Hematopoietic multipotent progenitor cell treated with erythropoietin and hydrocortisone succinate and interleukin-3 and kit ligand, for 17 days (in vitro differentiated cells): ENCODE results near the gene POC5.
"Not testable (repeated sequence)": the region's sequence is repeated elsewhere in the genome, so short reads cannot be mapped to it uniquely, and the experiment has no call there.

Experiments used
- DNase-seq: peaks from one replicate; pipeline ENCODE4 v3.0.0-alpha.2; 2015; ENCODE audit warnings: low spot score

The POC5 gene

DNA sequence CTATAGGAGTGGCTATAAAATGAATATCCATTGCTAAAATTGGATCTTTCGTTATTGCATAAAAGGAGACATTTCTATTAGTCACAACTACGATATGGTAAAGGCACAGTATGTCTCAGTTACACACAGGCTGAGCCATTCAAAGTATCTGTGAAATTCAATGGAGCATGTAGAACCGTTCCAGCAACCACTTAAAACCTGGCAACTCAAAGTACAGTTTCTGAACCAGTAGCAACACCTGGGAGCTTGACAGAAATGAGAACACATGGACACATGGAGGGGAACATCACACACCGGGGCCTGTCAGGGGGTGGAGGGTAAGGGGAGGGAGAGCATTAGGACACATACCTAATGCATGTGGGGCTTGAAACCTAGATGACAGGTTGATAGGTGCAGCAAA, 15.4 kb downstream of the POC5 start:
- DNase-seq = no peak

DNA sequence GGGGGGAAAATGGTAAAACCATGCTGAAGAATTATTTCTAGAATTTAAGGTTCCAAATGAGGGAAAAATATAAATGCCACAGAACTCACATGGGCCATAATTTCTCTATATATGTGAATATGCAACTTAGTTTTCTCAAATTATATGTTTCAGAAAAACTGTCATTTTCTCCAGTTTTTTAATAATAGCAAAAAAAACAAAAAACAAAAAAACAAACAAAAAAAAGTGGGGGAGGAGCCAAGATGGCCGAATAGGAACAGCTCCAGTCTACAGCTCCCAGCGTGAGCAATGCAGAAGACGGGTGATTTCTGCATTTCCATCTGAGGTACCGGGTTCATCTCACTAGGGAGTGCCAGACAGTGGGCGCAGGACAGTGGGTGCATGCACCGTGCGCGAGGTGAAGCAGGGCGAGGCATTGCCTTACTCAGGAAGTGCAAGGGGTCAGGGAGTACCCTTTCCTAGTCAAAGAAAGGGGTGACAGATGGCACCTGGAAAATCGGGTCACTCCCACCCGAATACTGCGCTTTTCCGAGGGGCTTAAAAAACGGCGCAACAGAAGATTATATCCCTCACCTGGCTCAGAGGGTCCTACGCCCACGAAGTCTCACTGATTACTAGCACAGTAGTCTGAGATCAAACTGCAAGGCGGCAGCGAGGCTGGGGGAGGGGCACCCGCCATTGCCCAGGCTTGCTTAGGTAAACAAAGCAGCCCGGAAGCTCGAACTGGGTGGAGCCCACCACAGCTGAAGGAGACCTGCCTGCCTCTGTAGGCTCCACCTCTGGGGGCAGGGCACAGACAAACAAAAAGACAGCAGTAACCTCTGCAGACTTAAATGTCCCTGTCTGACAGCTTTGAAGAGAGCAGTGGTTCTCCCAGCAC, 21.5 kb downstream of the POC5 start:
- DNase-seq = not testable (repeated sequence)

DNA sequence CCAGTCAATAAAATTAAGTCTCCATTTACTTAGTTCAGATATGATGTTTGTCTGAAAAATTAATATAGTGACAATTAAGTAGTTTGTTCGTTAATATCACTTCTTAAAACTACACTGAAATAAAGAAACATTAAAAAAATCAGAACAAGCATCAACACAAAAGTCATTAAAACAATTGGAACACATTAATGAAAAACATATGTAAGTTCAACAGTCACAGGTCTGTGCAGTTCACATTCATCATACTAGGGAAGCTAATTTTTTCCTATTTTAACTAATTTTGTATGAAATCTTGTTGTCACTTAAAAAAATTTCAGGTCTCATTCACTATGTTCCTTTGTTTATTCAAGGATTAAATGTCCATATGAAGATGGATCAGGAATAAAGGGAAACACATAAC, 22.5 kb downstream of the POC5 start:
- DNase-seq = no peak

DNA sequence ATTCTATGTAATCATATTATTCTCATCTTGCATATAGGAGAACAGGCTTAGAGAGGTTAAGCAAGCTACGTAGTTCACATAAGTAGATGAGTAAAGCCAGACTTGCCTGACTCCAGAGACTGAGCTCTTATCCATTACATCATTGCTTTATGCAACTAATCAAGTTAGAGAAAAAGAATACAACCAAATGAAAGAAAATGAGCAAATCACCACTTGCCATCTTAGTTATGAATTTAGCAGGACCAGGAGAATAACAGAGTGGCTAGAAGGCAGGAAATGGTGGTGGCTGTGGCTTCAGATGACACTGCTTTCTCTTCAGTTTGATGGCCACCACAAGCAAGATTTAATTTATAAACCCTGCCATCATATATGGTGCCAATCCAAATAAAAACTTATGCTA, 26.6 kb downstream of the POC5 start:
- DNase-seq = no peak

DNA sequence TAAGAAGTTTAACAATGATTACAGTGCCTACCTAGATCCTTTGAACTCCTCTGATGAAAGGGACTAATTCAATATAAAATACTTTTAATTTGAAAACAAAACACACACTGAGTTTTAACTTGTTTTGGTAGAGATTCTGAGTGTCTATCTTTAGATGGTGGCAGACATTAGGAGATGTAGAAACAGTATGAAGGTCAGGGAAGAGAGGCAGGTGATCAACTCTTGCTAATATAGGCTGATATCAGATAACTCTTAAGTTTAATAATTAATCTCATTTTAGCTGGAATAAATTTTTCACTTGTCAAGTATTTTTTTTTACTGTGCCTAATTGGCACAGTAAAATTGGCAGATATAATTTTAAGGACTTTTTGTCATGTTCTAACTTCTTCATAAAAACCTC, 30.8 kb downstream of the POC5 start:
- no peak for DNase-seq

DNA sequence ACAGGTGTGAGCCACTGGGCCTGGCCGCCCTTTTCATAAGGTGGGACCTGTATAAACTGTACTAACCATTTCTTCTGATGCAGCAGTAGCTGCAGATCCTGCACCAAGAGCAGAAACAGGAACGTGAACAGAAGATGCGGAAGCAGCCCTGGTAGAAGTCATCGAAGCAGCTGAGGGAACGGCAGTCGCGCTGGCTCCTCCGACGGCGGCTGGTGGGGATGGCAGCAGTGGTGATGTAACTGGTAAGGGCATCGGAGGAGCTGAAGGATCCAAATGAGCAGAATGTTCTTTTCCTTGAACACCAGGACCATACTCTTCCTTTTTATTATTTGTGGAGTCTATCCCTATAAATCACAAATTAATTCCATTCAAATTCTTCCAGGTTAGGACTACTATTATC, 32.1 kb downstream of the POC5 start:
- no peak for DNase-seq

DNA sequence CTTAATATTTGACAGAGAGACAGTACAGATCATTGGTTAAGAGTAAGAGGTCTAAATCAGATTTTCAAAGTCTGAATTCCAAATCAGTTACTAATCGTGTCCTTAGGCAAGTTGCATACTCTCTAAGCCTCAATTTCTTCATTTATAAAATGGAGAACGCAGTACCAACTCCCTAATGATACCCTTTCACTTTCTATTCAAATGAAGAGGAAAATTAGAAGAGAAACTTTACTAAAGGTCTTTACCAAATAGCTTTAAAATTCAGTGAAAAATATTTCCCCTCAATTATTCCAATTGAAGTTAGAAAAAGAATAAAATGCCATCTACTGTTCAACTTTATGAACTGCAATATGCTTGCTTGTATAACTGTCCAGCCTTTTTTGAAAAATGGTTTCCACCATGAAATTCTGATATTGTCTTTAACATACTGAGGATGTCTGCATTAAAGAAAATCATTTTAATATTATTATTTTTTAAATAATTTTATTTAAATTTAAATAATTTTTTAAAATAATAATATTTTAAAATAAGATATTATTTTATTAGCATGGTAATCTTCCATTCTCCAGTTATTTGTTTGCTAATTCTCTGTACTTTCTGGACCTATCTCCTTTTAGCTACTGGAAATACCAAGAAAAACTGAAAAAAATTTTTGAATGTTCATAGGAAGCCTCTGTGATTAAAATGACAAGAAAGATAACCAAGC, 36.0 kb downstream of the POC5 start:
- peak; percentile 67 for DNase-seq

DNA sequence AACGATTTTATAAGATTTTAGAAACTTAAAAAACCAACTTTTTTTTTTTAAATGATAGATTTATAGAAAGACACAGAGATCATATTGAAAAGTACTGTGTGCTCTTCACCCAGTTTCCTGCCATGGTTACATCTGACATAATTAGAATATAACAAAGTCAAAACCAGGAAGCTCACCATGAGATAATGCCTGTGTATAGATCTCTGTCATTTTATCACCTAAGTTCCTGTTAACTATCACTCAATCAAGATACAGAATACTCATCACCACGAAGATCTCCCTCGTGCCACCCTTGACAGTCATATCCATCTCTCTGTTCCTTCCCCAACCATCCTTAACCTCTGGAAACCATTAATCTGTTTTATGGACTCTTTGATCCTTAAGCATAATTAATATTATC, 39.1 kb downstream of the POC5 start:
- no peak for DNase-seq

DNA sequence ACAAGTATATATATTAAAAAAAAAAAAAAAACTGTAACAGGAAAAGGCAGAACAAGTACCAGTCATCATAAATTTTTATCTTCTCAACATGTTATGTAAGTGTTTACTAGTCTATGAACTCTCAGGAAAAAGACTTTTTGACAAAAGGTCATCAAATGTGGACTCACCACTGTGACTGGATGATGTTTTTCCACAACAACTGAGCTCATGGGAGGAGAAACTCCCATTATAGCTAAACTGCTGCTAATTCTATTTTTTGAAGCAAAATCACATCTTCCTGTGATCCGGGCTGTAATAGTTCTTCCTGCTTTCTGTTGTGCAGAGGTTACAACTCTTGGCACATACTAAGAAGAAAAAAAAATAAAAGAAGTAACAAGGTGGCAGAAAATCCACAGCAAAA, 39.6 kb downstream of the POC5 start:
- DNase-seq = no peak

DNA sequence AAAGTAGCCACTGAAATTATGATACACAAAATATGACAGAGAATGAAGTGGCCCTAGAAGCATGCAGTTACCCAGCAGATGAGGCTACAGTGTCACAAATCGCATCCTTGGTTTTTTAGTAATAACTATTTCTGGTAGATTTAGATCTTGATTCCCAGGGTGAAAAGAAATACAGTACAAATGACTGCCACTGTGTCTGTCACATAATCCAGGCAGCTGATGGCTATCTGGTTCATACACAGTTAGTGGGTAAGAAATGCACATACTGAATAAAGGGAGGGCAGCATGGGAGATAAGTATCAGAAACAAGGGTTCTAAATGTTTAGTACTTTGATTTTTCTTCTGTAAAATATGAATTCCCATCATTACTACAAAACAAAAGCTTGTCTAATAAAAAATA, 41.5 kb downstream of the POC5 start:
- no peak for DNase-seq

DNA sequence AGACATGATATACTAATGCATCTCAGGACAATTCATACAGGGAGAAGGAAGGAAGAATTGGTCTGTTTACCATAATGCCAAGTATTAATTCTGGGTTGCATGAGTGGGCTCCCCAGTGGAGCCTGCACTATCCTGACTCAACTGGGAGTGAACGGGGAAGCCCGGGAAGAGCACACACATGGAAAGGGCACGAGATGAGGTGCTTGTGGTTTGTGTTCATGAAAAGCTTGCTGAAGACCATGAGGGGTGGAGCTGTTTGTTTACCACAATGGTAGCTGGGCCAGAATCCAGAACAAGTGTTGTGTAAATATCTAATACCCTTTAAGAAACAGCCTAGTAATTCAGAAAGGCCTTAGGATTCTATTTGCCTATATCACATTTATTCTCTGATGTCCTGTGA, 44.6 kb downstream of the POC5 start:
- DNase-seq = no peak

DNA sequence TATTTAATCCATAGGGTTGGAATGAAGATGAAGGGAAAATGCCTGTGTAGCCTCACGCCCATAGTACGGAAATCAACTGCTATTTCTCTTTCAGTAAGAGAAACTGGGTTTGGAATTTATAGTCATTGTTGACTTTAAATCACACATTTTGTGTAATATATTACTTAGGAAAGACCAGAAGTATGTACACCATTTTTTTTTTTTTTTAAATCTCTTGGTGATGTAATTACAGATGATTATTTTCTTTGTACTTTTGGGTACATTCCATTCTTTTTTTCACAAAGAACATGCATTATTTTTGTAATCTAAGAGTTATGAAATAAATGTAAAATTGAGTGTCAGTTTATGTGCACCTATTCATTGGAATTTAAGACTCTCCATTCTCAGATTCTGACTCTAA, 45.7 kb downstream of the POC5 start:
- no peak for DNase-seq

DNA sequence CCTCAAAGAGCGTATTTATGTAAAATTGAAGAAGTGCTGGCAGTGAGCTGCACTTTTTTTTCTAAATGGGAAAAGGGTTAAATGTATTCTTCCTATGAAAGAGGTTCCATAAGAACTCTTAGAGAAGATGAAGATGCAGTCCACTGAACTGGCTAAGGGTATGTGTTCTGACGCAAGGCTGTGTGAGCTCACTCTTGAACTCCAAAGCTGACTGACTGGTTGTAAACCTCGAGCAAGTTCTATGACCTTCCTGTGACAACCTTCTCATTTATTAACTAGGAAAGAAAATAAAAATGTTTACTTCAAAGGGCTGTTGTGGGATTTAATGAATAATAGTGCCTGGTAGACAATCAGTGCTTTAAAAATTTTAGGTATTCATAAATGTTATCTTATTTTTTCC, 46.7 kb downstream of the POC5 start:
- no peak for DNase-seq

DNA sequence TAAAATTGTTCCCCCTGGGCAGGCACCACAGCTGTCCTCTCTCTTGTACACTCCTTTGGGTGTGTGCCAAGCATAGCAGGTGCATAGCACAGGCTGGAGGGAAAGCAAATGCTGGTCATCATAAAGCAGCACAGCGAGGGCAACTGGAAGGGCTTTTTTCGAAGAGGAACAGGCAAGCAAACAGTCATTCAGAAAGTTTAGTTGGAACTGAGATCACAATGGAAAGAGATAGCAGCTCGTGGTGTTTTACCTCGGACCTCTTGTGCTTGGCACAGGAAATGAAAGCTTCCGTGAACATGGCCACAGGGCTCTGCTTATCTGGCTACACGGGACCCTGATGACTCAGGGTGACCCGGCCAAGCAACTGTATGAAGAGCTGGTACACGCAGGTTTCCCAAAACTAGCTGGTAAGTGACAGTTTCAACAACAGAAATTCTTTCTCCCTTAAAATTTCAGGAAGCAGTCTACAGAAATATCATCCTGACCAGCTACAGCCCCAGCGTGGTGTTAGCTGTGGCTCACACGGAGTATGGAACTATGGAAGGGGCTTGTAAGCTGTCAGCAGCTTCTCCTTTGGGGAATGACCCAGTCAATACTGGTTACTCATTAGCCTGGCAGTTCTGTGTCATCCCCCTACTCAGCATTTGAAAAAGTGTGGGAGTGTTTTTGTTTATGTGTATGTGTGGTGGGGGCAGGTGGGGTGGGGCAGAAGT, 48.1 kb downstream of the POC5 start:
- peak; percentile 71 for DNase-seq

DNA sequence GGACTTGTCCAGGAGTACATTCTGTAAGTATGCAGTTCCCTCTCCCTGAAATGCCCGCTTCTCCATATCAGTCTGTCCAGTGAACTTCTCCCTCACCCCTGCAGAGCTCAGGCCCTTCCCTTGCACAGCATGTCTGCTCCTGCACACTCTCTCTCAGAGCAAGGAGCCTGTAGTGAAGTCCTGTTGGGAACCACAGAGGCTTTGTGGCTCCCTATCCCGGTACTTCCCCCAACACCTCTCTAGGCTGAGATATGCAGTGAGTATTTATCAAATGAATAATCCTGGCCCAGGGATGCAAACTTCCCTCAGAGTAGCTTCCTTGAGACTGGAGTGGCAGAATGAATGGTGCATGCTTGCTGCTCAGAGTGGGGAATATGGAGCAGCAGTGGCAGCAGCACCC, 48.8 kb downstream of the POC5 start:
- DNase-seq = no peak

DNA sequence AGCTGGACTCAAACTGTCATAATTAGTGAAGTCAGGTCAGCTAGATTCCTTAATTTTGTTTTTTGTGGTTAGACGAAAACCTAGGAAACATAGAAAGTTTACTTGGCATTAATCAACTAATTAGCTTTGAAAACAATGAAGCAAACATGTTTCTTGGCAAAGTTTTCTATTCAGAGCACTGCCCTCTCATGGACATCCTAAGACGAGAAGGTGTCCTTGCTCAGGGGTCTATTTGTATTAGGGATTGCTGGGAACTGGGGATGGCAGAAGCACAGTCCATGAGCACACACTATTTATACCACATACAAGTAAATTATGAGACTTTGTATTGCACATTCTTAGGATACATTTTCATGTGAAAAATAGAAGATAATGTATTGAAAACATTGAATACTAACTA, 49.7 kb downstream of the POC5 start:
- DNase-seq = no peak

DNA sequence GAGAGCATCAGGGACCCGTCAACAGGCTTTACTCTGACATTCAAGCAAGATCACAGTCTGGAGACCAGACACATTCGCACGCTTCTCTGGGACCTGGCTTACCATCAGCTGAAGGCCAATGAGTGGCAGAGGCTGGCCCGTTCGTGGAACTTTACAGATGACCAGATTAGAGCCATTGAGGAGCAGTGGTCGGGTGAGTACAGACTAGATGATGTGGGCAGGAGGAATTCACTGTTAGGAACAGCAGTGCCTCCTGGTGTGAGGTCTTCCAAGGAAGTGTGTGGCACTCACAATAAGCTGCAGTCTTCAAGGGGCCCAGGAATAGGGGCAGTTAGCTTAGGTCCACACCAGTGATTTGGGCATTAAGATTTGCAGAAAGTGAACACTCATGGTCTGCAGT, 50.4 kb downstream of the POC5 start:
- no peak for DNase-seq

DNA sequence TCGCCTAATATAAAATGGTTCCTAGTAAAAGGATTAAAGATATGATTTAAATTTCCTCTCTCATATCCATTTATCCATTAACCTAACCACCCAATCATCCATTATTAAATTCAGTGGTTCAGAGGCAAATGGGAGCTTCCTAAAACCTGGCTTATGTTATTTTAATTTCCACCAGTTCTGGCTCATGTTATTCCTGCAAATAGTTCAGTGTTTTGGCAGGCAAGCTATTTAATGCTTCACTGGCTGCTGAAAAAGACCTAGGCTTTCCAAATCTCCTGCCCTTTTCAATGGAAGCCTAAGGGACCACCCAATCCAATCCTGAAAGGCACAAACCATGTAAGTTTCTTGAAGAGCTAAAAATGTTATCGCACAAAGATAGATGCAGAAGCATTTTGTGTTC, 52.3 kb downstream of the POC5 start:
- no peak for DNase-seq

DNA sequence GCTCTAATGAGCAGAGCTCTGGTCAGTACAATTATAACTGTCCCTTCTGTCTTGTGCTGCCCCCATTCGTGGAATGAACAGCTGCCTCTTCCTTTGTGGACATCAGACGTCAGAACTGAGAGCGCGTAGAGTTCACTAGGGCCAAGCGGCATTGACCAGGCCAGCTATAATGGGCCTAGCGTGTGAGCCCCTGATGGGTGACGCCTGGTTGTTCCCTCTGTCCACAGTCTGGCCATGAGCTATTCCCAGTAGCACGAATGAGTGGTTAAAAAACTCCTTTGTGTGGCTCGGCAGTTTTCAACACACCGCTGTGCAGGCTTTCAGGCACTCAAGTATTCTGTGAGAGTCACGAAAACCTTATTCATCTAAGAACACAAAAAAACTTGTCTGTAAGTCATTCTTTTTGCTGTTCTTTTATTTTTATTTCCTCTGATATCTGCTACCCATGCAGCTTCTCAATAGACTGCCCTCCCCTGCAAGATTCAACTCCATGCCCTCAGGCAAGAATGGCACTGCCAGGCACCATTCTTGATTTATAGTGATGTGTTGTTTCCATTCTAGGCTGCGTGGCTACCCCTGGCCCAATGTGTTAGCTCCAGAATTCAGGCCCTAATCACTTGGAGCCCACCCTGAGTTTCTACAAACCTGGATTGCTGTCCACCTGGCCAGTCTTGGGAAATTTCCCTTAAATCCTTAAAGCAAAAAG, 53.5 kb downstream of the POC5 start:
- DNase-seq = no peak

DNA sequence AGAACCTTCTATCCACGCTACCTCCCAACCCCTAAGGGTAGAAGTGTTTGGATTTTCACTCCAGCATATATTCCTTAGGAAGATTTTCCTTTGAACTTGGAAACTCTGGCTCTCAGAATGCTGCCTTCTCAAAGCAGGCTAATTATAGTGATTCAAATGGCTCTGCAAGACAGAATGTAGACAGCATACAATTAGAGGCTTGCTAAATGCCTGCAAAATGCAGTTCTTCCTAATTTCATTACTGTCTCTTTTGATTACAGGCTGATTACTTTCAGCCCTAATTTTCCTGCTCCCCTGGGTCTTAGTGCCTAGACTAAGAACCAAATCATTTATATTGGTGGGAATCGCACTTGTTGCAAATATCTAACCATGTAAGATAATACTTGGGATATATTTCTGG, 55.2 kb downstream of the POC5 start:
- no peak for DNase-seq

DNA sequence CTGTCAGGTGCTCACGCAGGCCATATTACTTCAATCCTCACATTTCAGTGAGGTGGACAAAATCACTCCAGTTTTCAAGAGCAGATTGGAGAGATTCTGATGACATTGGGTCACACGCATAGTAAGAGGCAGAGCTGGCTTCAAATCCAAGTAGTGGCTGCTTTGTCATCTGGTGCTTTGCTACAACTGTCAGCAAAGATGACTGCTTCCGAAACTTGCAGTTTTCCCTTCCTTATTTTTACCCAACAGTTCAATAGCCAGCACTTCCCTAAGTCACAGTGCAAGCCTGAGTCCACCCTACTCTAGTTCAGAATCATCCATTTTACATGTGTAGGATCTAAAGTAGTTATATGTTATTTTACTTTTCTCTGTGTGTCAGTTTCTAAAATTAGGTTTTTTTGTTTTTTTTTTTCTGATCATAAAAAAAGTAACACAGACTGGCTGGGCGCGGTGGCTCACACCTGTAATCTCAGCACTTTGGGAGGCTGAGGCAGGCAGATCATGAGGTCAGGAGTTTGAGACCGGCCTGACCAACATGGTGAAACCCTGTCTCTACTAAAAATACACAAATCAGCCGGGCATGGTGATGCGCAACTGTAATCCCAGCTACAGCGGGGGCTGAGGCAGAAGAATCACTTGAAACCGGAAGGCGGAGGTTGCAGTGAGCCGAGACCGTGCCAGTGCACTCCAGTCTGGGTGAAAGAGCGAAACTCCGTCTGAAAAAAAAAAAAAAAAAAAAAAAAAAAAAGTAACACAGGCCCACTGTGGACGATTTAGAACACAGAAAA, 56.4 kb downstream of the POC5 start:
- no peak for DNase-seq
